NB4 (cell line): ENCODE data around the gene PNMA1.

ENCODE experiments used
- DNase-seq: peaks from one replicate; pipeline ENCODE4 v3.0.0; 2010; ENCODE audit warnings: low read depth
- H3K4me3 ChIP-seq: one replicate; pipeline ENCODE4 v1.5.1; 2011; ENCODE audit warnings: mild to moderate bottlenecking, low read depth, low read length, moderate library complexity
- CTCF ChIP-seq: IDR thresholded peaks from one replicate; pipeline ENCODE4 v1.5.1; 2012; ENCODE audit warnings: low read depth, low read length
- MAX ChIP-seq: IDR thresholded peaks from 2 replicates; pipeline ENCODE4 v1.6.1; 2011; ENCODE audit warnings: low read depth, low read length
- MYC ChIP-seq: IDR thresholded peaks from 2 replicates; pipeline ENCODE4 v1.6.1; 2011; ENCODE audit warnings: low read depth, low read length
- POLR2A ChIP-seq: IDR thresholded peaks from 2 replicates; pipeline ENCODE4 v1.6.1; 2011; ENCODE audit warnings: mild to moderate bottlenecking; ENCODE audit not compliant: insufficient read length; ENCODE audit errors: extremely low read depth

The PNMA1 gene

GRCh38 chr14:73759714-73760597, 45.8 kb upstream of the PNMA1 start:
- peak; percentile 99 for DNase-seq
- TF ChIP-seq CTCF, result no peak
- peak; percentile 77 for TF ChIP-seq POLR2A
- TF ChIP-seq MAX, result peak; percentile 76
- TF ChIP-seq MYC, result peak; percentile 91
- peak overlapping the region; percentile 80 for H3K4me3 ChIP-seq

- peak overlapping the region; percentile 80 for H3K4me3 ChIP-seq
- DNase-seq, result peak; percentile 75
- TF ChIP-seq POLR2A (peak; percentile 9), CTCF (no peak), MAX (no peak)
Observed at GRCh38 chr14:73759183-73759713, 45.1 kb upstream of the PNMA1 start.

GRCh38 chr14:73758392-73759182, 44.4 kb upstream of the PNMA1 start:
- peak; percentile 93 for DNase-seq
- peak; percentile 86 for TF ChIP-seq MAX
- peak; percentile 93 for TF ChIP-seq MYC
- TF ChIP-seq CTCF, result peak; percentile 55
- TF ChIP-seq POLR2A, result peak; percentile 10
- peak overlapping the region; percentile 80 for H3K4me3 ChIP-seq

GRCh38 chr14:73757876-73758391, 43.8 kb upstream of the PNMA1 start:
- DNase-seq, result no peak
- TF ChIP-seq POLR2A (no peak), MAX (no peak), MYC (no peak), CTCF (no peak)

GRCh38 chr14:73757381-73757780, 43.2 kb upstream of the PNMA1 start:
- peak overlapping the region; percentile 80 for H3K4me3 ChIP-seq
- DNase-seq, result no peak
- TF ChIP-seq MYC, result no peak
- TF ChIP-seq POLR2A, result no peak

More at GRCh38 chr14:73757876-73758391, 43.8 kb upstream of the PNMA1 start:
- peak overlapping the region; percentile 80 for H3K4me3 ChIP-seq
